HepG2 (cell line): Measurements from ENCODE around the gene LMTK2. TPM values are rescaled to one million over a fixed set of nuclear protein-coding genes. Genes with fewer than 3 reads are reported as not detected.

Source experiments
- CBFB ChIP-seq: sonication (generic); formaldehyde crosslinking; IDR thresholded peaks from 2 replicates; pipeline ENCODE4 v1.4.0; 2020; ENCODE audit warnings: missing genetic modification reagents
- DNMT1 ChIP-seq: sonication (generic); formaldehyde crosslinking; IDR thresholded peaks from 2 replicates; pipeline ENCODE4 v1.5.1; 2020; ENCODE audit warnings: mild to moderate bottlenecking, missing genetic modification reagents
- FLYWCH1 ChIP-seq: sonication (generic); formaldehyde crosslinking; IDR thresholded peaks from 2 replicates; pipeline ENCODE4 v1.8.1; 2023; ENCODE audit warnings: mild to moderate bottlenecking, missing genetic modification reagents
- HNRNPK ChIP-seq: fragments of 200-400 bp; formaldehyde crosslinking; IDR thresholded peaks from 2 replicates; pipeline ENCODE4 v1.6.1; 2018; ENCODE audit warnings: low read length, low read depth, moderate library complexity, mild to moderate bottlenecking; ENCODE audit not compliant: poor library complexity, severe bottlenecking
- JUNB ChIP-seq: sonication (generic); formaldehyde crosslinking; IDR thresholded peaks from 2 replicates; pipeline ENCODE4 v1.8.0; 2022; ENCODE audit warnings: missing genetic modification reagents, mild to moderate bottlenecking, borderline replicate concordance
- JUND ChIP-seq: sonication (generic); formaldehyde crosslinking; IDR thresholded peaks from 2 replicates; pipeline ENCODE4 v1.8.0; 2022; ENCODE audit warnings: mild to moderate bottlenecking, missing genetic modification reagents
- MTA1 ChIP-seq: sonication (generic); formaldehyde crosslinking; IDR thresholded peaks from 2 replicates; pipeline ENCODE4 v1.4.0; 2020; ENCODE audit warnings: missing genetic modification reagents, mild to moderate bottlenecking, borderline replicate concordance
- NR2F1 ChIP-seq, 2 experiments: fragments of 450-650 bp in 1 of 2; formaldehyde crosslinking in 1 of 2; IDR thresholded peaks; 2 replicates each; pipeline versions ENCODE4 v1.5.0 to v1.6.1; 2016 to 2020; ENCODE audit warnings: mild to moderate bottlenecking in 1 of 2, missing compliant biosample characterization in 1 of 2, missing genetic modification reagents in 1 of 2, moderate library complexity in 1 of 2
- NRL ChIP-seq: sonication (generic); formaldehyde crosslinking; IDR thresholded peaks from 2 replicates; pipeline ENCODE4 v1.5.0; 2020; ENCODE audit warnings: missing genetic modification reagents, mild to moderate bottlenecking, moderate library complexity, borderline replicate concordance
- SP5 ChIP-seq: IDR thresholded peaks from 2 replicates; pipeline ENCODE4 v1.6.1; 2016; ENCODE audit warnings: low read depth, borderline replicate concordance
- TAF15 ChIP-seq: fragments of 200-400 bp; formaldehyde crosslinking; IDR thresholded peaks from one replicate; pipeline ENCODE4 v1.6.1; 2018; ENCODE audit warnings: mild to moderate bottlenecking, low read depth, low read length; ENCODE audit not compliant: poor library complexity, severe bottlenecking
- ZFP1 ChIP-seq: IDR thresholded peaks from 2 replicates; pipeline ENCODE4 v1.6.1; 2016
- ZNF180 ChIP-seq: sonication (generic); formaldehyde crosslinking; IDR thresholded peaks from 2 replicates; pipeline ENCODE4 v1.4.0; 2020; ENCODE audit warnings: low read depth, missing genetic modification reagents, borderline replicate concordance
- ZNF235 ChIP-seq: sonication (generic); formaldehyde crosslinking; IDR thresholded peaks from 2 replicates; pipeline ENCODE4 v1.8.1; 2023; ENCODE audit warnings: mild to moderate bottlenecking, missing genetic modification reagents, borderline replicate concordance
- polyA plus RNA-seq, 8 experiments: library from polyadenylated mRNA; depleted of rRNA in 3 of 8; stranded (reverse) in 7 of 8; unstranded in 1 of 8; fragments of >200 nt; fragmentation: Illumina TruSeq in 4 of 8; extraction: Trizol in 4 of 8; gene quantifications; 2 replicates each; pipeline versions ENCODE4 v1.2.1 to v1.2.3, GENCODE V29; 2011 to 2016; ENCODE audit warnings: low read depth in 4 of 8, missing spikeins in 1 of 8, mixed read lengths in 1 of 8; ENCODE audit not compliant: insufficient read depth in 1 of 8
- total RNA-seq, 5 experiments: library from RNA; depleted of rRNA; stranded (reverse); fragments of >200 nt; fragmentation: Illumina TruSeq; extraction: Trizol; gene quantifications; 2 replicates each; pipeline ENCODE4 v1.2.3, GENCODE V29; 2016; ENCODE audit warnings: low read depth in 1 of 5
- TF ChIP-seq, protein P1 (sequence below): sonication (generic); formaldehyde crosslinking; IDR thresholded peaks from 2 replicates; pipeline ENCODE4 v1.5.0; 2020; ENCODE audit warnings: mild to moderate bottlenecking, missing genetic modification reagents, moderate library complexity
- TF ChIP-seq, protein P2 (sequence below): sonication (generic); formaldehyde crosslinking; IDR thresholded peaks from 2 replicates; pipeline ENCODE4 v1.8.1; 2023; ENCODE audit warnings: mild to moderate bottlenecking, moderate library complexity, missing genetic modification reagents
- TF ChIP-seq, protein P3 (sequence below): fragments of 450-650 bp; IDR thresholded peaks from 2 replicates; pipeline ENCODE4 v1.6.1; 2017; ENCODE audit warnings: mild to moderate bottlenecking
- TF ChIP-seq, protein P4 (sequence below): sonication (generic); formaldehyde crosslinking; IDR thresholded peaks from 2 replicates; pipeline ENCODE4 v1.5.0; 2020; ENCODE audit warnings: mild to moderate bottlenecking, missing genetic modification reagents, borderline replicate concordance

LMTK2 gene
- total and polyA plus RNA-seq, 2 of the 13 experiments (the other 11 are each of a cell fraction or from before 2014, with no cell fraction given) = 9.5 to 11.7 TPM

DNA sequence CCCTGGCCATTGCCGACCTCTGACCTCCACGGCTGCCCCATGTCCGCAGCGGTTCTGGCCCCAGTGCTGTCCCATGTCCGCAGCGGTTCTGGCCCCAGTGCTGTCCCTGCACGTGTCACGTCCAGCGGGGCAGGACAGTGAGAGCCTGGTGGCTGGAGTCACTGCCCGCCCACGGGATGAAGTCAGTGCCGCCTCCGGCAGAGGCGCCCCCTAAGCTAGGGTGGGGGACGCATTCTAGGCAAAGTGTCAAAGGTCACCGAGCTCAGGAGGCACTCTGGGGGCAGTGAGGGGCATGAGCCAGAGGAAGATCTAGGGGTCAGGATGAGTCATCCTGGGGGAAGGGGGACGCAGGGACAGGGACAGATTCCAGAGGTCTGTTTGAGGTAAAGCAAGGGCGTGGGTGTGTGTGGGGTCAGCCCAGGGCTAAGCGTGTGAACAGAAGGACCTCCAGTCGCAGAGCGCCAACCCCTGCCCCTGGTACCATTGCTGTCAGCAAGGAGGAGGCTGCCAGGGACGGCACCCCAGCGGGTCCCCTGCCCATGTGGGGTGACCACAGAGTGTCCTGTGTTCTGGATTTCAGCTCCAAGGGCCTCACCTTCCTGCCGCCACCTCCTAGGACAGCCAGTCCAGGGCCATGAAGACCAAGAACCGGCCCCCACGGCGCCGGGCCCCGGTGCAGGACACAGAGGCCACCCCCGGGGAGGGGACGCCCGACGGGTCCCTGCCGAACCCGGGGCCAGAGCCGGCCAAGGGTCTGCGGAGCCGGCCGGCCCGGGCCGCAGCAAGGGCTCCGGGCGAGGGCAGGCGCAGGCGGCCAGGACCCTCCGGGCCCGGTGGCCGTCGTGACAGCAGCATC is 105.2 kb downstream of the LMTK2 start (continued):
- TF ChIP-seq MTA1 (CRISPR knock-in tag) (peak; percentile 92), DNMT1 (CRISPR knock-in tag) (no peak), FLYWCH1 (CRISPR knock-in tag) (no peak), TAF15 (no peak), JUND (peak; percentile 99), HNRNPK (peak; percentile 7), JUNB (CRISPR knock-in tag) (peak; percentile 97), NR2F1 (CRISPR knock-in tag; IDR thresholded peaks at IDR 0.05) (peak; percentile 89 to 91), CBFB (peak; percentile 58; the same call in 1 of the 2 replicates), SP5 (peak; percentile 71; the same call in 1 of the 2 replicates), ZNF235 (CRISPR knock-in tag) (0 out of 2 replicates have a peak, but pooled peaks have one; percentile 10), NRL (CRISPR knock-in tag) (peak; percentile 83), ZNF180 (CRISPR knock-in tag) (no peak), ZFP1 (CRISPR knock-in tag) (no peak)
- TF ChIP-seq, protein P1, sequence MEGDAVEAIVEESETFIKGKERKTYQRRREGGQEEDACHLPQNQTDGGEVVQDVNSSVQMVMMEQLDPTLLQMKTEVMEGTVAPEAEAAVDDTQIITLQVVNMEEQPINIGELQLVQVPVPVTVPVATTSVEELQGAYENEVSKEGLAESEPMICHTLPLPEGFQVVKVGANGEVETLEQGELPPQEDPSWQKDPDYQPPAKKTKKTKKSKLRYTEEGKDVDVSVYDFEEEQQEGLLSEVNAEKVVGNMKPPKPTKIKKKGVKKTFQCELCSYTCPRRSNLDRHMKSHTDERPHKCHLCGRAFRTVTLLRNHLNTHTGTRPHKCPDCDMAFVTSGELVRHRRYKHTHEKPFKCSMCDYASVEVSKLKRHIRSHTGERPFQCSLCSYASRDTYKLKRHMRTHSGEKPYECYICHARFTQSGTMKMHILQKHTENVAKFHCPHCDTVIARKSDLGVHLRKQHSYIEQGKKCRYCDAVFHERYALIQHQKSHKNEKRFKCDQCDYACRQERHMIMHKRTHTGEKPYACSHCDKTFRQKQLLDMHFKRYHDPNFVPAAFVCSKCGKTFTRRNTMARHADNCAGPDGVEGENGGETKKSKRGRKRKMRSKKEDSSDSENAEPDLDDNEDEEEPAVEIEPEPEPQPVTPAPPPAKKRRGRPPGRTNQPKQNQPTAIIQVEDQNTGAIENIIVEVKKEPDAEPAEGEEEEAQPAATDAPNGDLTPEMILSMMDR (CRISPR knock-in tag) = peak; percentile 55
- TF ChIP-seq, protein P2, sequence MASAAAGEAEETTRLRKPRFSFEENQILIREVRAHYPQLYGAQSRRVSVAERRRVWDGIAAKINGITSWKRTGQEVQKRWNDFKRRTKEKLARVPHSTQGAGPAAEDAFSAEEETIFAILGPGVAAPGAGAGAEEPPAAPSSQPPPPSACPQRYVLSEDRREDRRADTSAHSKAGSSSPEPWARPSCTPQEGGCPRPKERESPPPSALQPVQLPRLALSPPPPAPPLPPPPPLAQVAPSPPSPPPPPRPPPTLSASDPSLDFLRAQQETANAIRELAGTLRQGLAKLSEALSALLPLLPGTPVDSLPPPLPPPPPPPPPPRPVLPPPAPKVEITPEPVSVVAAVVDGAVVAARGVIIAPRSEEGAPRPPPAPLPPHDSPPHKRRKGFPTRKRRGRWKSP (CRISPR knock-in tag) = no peak
- TF ChIP-seq, protein P3, sequence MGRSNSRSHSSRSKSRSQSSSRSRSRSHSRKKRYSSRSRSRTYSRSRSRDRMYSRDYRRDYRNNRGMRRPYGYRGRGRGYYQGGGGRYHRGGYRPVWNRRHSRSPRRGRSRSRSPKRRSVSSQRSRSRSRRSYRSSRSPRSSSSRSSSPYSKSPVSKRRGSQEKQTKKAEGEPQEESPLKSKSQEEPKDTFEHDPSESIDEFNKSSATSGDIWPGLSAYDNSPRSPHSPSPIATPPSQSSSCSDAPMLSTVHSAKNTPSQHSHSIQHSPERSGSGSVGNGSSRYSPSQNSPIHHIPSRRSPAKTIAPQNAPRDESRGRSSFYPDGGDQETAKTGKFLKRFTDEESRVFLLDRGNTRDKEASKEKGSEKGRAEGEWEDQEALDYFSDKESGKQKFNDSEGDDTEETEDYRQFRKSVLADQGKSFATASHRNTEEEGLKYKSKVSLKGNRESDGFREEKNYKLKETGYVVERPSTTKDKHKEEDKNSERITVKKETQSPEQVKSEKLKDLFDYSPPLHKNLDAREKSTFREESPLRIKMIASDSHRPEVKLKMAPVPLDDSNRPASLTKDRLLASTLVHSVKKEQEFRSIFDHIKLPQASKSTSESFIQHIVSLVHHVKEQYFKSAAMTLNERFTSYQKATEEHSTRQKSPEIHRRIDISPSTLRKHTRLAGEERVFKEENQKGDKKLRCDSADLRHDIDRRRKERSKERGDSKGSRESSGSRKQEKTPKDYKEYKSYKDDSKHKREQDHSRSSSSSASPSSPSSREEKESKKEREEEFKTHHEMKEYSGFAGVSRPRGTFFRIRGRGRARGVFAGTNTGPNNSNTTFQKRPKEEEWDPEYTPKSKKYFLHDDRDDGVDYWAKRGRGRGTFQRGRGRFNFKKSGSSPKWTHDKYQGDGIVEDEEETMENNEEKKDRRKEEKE = no peak
- TF ChIP-seq, protein P4, sequence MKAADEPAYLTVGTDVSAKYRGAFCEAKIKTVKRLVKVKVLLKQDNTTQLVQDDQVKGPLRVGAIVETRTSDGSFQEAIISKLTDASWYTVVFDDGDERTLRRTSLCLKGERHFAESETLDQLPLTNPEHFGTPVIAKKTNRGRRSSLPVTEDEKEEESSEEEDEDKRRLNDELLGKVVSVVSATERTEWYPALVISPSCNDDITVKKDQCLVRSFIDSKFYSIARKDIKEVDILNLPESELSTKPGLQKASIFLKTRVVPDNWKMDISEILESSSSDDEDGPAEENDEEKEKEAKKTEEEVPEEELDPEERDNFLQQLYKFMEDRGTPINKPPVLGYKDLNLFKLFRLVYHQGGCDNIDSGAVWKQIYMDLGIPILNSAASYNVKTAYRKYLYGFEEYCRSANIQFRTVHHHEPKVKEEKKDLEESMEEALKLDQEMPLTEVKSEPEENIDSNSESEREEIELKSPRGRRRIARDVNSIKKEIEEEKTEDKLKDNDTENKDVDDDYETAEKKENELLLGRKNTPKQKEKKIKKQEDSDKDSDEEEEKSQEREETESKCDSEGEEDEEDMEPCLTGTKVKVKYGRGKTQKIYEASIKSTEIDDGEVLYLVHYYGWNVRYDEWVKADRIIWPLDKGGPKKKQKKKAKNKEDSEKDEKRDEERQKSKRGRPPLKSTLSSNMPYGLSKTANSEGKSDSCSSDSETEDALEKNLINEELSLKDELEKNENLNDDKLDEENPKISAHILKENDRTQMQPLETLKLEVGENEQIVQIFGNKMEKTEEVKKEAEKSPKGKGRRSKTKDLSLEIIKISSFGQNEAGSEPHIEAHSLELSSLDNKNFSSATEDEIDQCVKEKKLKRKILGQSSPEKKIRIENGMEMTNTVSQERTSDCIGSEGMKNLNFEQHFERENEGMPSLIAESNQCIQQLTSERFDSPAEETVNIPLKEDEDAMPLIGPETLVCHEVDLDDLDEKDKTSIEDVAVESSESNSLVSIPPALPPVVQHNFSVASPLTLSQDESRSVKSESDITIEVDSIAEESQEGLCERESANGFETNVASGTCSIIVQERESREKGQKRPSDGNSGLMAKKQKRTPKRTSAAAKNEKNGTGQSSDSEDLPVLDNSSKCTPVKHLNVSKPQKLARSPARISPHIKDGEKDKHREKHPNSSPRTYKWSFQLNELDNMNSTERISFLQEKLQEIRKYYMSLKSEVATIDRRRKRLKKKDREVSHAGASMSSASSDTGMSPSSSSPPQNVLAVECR (CRISPR knock-in tag) = peak; percentile 73
